GM19467 (cell line): Measurements from ENCODE around the gene SPAG9.

Experiments used
- ATAC-seq: cut with Tn5 transposase; IDR thresholded peaks from one replicate; pipeline ENCODE4 v1.9.1; 2021; ENCODE audit warnings: mild to moderate bottlenecking, moderate library complexity; ENCODE audit not compliant: unreplicated experiment

Gene SPAG9

DNA sequence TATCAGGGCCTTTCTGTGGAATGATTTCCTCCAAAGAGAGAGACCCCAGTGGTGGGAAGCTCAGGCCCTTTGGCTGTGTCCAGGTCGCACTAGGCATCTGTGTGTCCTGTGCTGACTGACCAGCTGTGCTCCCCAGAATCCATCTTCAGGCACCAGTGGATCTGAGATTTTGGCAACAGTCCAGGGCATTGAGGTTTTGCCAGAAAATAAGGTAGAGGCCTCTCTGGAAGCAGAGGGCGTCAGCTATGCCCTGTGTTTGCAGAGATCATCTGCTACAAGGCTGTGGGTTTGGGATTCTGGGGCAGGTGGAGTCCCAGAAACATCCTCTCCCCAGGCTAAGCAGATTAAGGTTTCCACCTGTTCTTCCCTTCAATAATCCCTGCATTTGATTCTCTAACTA lies 197.1 kb downstream of the SPAG9 start:
- no peak for ATAC-seq

DNA sequence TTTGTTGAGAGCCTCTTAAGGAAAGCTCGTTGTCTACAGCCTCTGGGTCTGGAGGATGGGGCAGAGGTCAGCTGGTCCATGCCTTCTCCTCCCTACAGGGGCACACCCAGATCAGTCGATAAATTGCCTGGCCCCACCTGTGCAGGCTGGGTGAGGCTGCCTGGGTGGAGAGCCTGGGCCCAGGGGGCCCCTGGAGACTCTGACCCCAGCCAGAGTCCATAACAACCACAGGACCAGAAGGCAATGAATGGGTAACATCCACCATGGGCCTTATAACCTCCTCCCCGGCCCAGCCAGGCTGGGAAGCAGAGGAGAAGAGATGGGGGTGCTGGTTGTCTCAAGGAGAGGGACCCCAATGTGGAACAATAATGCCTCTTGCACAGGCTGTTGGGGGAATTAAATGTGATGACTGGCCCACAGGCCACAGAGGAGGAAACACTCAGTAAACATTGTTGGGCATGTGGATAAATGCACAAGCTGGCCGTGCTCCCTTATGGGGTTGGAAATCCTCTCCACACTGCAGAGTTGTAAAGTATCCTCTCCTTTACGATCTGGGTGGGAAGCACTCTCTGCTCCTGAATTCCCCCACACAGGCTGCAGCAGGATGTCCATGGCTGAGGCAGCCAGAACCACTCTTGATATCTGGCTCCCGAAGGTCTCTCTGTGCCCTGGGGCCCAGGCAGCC lies 197.8 kb downstream of the SPAG9 start:
- no peak for ATAC-seq

DNA sequence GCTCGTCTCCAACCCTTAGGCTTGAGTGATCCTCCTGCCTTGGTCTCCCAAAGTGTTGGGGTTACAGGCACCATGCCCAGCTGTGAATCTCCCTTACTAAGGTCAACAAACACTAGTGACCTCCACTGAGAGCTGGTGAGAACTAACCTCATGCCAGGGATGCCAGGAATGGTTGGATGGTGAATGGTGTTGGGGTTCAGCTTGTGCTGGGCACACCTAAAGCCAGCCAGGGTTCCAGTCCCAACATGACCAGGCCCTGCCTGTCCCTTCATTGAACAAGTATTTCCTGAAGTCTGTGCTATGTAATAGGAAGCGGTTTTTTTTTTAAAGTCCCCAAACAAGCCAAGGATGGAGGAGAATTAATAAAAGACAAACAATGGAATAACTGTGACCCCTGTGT lies 198.6 kb downstream of the SPAG9 start:
- no peak for ATAC-seq

DNA sequence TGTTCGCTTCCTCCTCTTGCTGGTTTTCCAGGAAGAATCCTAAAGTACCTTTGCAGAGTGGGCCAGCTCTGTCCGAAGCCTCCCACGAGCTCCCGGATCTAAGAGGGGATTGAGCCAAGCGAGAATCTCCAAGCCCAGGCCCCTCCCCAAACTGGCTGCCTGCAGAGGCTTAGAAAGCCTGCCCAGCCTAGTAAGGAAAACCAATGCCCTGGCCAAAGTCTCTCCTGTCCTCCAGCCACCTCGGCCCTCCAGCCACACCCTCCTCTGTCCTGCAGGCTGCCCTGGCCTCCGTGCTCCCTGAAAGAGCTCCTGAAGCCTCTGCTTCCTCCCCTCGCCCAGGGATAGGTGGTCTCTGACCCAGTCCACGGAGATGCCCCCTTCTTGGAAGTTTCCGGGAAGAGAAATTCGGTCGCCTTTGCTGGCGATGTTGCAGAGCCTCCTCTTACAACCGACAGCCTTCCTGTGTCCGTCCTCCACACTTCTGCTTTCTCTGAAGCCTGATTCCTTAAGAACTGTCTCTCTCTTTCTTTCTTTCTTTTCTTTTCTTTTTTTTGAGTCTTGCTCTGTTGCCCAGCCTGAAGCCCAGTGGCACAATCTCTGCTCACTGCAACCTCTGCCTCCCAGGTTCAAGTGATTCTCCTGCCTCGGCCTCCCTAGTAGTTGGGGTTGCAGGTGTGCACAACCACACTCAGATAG lies 199.6 kb downstream of the SPAG9 start:
- ATAC-seq: no peak

DNA sequence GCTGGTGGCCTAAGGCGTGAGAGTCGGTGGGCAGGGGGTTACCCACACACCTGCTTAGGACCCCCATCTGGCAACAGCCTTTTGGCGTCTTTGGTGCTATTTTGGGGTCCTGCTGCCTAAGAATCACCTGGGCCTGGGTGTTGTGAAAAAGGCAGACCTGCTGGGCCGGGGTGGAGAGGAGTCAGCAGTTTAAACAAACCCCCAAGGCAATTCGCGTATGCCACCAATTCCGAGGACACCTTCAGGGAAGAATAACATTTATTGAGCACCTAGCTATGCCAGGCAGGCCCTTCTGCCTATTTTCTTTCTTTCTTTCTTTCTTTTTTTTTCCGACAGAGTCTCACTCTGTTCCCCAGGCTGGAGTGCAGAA lies 200.6 kb downstream of the SPAG9 start:
- ATAC-seq: no peak

DNA sequence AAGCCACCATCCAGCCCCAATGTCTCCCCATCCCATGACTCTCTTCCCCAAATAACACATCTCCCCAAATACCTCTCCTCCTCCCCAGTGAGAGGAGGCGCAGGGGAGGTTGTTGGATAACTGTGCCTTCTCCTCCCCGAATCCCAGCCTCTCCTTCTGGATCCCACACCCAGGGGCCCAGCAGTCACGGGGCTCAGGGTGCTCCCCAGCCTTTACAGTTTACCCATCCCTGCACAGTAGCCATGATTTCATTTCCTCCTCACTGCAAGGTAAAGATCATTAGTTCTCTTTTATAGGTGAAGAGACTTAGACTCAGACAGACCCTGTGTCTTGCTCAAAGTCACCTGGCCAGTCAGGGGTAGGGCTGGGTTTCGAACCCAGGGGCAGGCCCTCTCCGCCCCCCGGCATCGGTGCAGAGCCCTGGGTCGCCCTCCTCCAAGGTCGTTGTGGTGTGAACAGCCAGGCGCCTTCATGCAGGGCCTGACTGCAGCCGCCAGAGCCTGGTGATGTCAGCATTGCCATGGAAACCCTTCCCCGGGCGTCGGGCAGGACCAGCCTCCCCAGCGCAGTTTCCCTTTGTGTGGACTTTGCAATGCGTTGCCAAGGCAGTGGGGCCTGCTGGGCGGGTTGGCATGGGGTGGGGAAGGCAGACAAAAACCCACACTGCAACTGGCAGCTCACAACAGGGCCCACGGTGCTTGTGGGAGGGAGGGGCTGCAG lies 201.2 kb downstream of the SPAG9 start:
- ATAC-seq: no peak

DNA sequence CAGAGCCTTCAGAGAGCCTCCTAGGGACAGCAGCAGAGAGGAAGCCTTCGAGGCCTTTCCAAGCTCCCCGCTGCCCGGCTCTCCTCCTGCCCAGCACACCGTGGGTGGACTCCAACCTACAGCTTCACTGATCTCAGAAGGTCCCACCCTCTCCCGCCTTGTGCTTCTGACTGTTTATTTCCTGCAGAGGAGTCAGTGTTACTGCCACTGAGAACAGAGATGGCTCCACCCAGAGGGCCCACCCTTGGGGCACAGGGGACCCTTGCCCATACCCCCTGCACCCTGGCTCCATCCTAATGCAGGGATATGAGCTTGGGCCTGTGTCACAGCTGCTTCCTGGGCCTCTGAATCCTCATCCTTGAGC lies 201.8 kb downstream of the SPAG9 start:
- ATAC-seq: no peak

DNA sequence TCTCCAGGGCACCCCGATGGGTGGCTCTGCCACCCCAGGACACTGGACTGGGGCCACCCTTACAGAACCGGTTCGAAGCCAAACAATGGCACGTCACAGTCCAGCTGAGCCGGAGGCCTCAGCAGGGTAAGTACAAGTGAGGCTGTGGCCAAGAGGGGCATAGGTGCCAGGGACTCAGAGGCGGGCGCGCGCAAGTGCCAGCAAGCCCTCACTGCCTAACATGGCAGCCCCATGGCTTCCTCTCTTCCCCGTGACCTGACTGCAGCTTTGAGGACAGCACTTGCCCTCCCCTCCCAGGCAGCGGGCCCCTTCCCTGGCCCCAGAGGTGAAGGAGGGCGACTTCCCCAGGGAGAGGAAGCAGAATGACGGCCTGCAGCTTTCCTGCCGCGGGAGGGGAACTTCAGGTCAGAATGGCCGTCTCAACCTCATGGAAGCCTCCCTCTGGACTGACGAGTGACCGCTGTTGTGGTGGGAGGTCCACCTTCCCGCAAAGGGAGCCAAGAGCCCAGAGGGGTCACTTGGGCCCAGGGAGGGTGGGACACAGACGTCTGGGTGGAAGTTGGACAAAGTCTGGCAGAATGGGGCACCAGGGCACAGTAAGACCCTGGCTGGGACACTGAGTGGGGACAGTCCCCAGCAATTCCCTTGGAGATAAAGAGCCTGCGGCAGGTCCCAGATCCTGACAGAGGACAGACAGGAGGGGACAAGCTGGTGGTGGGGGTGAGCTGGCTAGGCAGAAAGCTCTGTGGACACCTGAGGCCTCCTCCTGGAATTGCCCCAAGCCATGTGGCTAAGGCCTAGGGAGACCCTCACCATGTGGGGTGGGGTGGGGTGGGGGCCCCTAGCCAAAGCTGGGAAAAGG lies 202.4 kb downstream of the SPAG9 start:
- ATAC-seq: no peak

DNA sequence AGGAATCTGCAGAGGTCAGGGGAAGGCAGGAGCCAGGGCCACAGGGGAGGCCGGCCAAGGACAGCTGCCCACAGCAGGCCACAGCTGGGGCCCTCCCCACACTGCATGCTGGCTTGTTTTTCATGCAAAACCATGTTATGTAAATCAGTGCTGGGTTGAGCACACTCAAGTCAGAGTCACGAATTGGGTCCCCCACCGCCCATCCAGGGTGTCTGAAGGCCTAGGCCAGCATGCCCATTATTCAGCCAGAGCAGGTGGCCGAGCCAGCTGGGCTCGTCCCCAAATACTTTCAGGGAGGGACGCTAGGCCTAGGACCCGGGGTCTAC lies 203.3 kb downstream of the SPAG9 start:
- ATAC-seq: no peak

DNA sequence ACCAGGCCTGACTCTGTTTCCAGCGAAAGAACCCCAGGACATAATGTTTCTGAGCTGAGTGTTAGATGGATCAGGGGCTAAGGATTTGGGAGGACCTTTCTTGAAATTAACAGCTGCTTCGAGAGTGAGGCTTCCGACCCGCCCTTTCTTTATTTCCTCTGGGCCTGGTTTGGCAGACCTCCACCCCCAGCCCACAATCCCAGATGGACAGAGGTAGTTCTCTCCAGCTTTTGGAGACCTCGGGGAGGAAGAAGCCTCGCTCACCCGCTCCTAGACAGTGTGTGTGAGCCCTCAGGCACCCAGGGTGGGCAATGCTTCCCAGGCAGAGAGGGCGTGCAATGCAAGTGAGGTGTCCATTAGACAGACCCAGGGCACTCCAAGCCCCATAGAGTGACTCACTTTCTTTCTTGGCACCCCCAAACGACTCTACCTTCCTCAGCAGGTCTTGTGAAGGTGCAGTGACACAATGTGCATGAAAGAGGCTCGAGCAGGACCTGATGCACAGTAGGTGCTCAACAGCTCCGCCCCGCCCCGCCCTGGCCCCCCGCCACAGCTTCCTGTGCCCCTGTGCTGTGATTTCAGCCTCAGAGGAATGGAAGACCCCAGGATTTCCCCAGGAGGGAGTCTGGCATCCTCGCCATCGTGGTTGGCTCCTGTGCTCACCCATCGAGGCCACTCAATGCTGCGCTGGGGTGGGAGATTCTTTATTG lies 203.8 kb downstream of the SPAG9 start:
- ATAC-seq: no peak

DNA sequence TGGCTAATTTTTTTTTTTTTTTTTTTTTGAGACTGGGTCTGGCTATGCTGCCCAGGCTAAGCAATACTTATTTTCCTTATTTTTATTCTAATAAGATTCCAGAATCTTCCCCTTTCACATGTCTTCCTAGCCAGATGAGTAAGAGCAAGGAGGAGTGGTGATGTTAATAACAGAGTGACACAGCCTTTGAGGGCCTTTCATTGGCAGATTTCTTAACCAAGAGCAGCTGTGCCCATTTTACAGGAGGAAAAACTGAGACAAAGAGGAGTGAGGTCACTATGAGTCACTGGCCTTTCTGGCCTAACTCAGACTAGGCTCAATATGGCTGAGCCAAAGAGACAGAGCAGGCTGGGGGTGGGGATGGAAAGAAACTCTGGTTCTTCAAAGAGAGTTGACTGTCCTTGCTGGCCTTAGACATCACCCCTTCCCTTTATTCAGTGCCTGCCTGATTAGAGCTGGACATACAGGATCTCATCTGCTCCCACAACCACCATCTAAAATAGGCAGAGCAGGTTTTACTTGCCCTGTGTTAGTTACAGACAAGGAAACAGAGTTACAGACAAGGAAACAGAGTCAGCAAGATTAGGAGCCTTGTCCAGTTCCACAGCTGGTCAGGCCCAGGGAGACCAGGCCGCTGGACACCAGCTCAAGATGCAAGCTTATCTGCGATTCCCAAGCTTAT lies 204.5 kb downstream of the SPAG9 start:
- ATAC-seq: no peak

DNA sequence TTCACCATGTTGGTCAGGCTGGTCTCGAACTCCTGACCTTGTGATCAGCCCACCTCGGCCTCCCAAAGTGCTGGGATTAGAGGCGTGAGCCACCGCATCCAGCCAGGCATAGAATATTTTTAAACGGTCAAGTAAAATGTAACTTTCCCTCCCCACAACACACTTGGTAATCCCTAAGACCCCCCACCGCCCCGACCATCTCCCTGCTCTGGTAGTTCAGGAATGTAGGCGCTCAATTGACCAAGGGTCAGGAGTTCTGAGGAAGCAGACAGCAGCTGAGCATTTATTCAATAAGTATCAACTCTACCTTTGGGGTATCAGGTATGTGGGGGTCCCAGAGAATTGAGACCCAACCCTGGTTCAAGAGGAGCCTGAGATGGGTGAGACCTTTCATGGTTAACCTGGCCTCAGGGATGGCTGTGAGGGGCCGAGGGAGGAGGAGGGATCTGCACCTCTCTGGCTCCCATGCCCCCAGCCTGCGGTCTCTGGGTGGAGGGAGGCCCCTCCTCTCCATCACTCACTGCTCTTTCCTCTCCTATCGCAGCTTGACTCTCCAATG lies 206.1 kb downstream of the SPAG9 start:
- ATAC-seq: no peak

DNA sequence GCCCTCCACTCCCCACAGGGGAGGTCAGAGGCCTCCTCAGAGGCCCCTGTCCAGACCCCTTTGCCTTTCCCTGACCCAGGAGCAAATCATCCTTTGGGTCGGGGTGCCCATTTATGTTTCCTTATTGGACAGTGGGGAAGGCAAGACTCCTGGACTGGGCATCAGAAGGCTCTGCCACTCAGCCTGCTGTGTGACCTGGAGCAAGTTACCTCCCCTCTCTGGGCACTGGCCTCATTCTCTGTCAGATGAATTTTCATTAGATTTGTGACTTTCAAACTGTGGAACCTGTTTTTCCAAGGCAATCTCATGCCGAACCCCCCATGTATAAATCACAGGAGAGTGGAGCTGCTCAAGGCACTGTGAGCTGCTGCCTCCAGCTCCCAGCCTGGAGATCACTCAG lies 207.5 kb downstream of the SPAG9 start:
- no peak for ATAC-seq
